GM13976 (cell line): ENCODE measurements around the gene MYLK.

Experiments used
- DNase-seq: peaks from one replicate; pipeline ENCODE4 v3.0.0; 2012; ENCODE audit warnings: low spot score
- in situ Hi-C: fragments of 300-500 bp; cut with MboI; formaldehyde crosslinking; loops from one replicate; pipeline ENCODE4 v1.12.0; 2022; ENCODE audit warnings: low sequenced_read_pairs, mixed read lengths, inconsistent platforms; ENCODE audit not compliant: unreplicated experiment
- TF ChIP-seq, protein P1 (sequence below): IDR thresholded peaks from 2 replicates; pipeline ENCODE4 v1.5.1; 2012; ENCODE audit warnings: borderline replicate concordance, mild to moderate bottlenecking; ENCODE audit not compliant: insufficient read depth; ENCODE audit errors: extremely low read depth, missing control alignments, control extremely low read depth

The MYLK gene

DNA sequence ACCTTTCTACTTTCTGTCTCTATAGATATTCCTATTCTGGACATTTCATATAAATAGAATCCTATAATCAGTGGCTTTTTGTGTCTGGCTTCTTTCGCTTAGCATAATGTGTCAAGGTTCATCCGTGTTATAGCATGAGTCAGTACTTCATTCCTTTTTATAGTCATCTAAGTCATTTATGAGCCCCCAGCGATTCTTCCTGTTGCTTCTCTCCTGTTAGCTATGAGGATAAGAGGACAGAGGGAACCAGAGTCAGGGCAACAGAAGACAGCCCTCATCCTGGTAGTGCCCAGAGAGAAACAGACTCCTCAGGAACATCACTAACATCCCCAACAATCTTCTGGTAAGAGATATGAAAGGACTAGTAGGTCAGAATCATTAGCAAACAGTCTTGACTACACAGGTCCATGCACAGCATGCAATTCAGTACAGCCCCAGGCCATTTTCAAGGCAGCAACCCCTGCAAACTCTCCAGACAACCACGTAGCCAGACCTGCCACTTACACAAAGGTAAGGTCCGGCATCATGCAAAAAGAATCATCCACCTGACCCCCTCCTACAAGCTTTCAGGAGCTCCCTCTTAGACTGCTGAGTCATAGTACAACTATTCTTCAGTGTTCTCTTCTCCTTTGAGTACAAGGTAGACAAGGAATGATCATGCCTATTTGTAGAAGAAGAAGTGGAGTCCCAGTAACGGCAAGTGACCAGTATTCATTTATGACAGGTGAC lies 91.5 kb downstream of the MYLK start:
- no peak for DNase-seq
- in situ Hi-C loops = no loop called here
- TF ChIP-seq, protein P1, sequence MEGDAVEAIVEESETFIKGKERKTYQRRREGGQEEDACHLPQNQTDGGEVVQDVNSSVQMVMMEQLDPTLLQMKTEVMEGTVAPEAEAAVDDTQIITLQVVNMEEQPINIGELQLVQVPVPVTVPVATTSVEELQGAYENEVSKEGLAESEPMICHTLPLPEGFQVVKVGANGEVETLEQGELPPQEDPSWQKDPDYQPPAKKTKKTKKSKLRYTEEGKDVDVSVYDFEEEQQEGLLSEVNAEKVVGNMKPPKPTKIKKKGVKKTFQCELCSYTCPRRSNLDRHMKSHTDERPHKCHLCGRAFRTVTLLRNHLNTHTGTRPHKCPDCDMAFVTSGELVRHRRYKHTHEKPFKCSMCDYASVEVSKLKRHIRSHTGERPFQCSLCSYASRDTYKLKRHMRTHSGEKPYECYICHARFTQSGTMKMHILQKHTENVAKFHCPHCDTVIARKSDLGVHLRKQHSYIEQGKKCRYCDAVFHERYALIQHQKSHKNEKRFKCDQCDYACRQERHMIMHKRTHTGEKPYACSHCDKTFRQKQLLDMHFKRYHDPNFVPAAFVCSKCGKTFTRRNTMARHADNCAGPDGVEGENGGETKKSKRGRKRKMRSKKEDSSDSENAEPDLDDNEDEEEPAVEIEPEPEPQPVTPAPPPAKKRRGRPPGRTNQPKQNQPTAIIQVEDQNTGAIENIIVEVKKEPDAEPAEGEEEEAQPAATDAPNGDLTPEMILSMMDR = no peak

DNA sequence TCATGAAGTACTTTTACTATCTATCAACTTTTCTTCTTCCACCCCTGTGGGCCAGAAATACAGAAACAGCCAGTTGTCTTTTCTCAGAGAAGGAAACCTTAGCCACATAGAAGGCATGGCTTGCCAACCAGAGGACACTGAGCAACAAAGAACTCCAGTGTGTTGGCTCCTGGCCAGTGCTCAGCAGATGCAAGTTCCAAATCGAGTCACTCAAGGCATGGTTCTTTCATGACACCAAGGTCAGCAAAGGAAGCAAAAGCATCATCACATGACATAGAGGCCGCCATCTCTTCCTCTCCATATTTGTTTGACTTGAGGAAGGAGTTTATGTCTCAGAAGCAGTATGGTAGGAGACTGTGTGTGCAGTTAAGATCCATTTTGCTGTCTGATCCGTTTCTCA lies 92.2 kb downstream of the MYLK start:
- TF ChIP-seq, protein P1 = no peak
- no peak for DNase-seq
- in situ Hi-C loops = no loop called here

DNA sequence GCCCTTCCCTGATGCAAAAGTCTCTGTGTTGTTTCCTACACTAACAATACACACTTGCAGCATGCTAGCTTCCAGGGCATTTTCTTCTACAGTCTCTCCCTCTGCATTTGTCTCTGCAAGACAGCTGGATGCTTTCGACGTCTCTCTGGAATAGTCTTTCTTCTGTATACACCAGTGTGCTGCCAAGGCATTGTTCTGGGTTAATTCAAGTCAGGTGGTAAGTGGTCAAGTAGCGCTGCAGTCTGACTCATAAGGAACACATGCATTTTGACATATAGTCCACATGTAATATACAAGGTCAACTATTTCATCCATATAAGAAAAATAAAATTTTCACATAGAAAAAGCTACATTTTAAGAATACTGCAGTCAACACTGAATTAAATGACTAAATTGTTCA lies 92.7 kb downstream of the MYLK start:
- TF ChIP-seq, protein P1 = no peak
- no peak for DNase-seq
- in situ Hi-C loops = no loop called here

DNA sequence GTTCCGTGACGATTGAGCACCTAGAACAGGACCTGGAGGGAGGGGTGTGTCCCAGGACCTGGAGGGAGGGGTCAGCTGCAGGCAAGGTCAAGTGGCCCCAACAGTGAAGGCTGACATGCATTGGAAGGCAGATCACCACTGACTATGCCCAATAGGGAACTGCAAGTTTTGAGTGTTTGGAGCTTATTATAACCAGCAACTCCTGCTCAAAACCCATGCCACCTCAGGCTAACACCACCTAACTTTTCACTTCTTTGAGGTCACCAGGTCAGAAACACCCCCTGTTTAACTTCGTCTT lies 93.1 kb downstream of the MYLK start:
- TF ChIP-seq, protein P1 = no peak
- DNase-seq = no peak
- in situ Hi-C loops = no loop called here

DNA sequence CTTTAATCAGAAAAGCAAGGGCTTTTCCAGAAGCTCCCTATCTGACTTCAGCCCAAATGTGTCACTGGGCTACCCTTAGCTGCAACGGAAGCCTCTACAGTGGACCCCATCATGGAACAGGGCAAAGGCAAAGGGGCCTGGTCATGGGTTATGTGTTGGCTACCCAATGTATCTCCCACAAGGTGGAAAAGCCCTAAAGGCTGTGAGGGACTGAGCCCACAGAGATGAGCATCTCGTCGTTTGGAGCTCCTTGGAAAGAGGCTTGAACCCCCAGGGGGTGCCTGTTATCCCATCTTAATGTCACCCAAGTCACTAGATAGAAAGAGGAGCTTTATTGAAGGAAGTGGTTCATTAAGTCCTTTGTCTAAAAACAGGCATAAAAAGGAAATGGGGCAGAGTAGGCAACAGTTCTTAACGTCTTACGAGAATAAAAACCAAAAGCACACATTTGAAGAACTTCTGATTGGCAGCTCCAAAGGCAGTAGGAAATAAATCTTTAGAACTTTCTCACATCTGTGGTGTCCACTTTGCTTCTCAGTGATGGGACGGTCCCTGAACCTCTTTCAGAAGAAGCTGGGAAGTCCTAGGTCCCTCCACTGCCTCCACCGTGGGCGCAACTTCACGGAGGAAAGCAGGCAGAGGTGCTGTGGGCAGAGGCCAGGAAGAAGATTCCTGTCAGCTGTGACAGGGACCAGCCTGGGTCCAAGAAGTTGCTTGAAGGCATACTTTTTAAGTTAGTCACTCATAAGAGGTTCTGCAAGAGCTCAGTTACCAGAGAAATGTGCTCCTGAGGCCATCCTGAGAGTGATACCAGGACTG lies 93.7 kb downstream of the MYLK start:
- DNase-seq = no peak
- in situ Hi-C loops = no loop called here
- TF ChIP-seq, protein P1 = no peak

DNA sequence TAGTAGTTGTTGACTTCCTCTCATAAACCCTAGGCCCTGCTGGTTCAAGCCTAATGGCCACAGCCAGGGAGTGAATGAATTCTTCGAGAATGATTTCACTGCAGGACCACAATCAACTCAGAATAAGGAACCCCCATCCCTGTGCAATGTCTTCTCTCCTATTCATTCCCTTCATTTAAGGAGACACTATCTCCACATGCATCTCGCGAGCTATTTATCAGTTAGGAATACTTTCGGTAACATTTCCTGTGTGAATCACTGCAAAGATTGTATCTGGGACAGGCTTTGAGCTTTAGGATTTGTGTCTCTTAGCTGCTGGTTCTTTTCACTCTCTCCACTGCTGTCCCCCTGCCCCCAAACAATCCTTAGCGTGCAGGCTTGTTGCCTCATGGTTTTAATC lies 94.4 kb downstream of the MYLK start:
- TF ChIP-seq, protein P1 = no peak
- in situ Hi-C loops = no loop called here
- DNase-seq = no peak
